Left lung (tissue), 10 donors: ENCODE data around the gene HINT2. TPM values are rescaled to one million over a fixed set of nuclear protein-coding genes. Genes with fewer than 3 reads are reported as not detected.

ENCODE experiments used
- ATAC-seq: fragments of 200-7000 bp; cut with Tn5 transposase; one replicate; pipeline ENCODE4 v1.9.1; 2020; ENCODE audit warnings: moderate library complexity
- DNase-seq, 4 donors: peaks; one replicate each; pipeline ENCODE4 v3.0.0-alpha.2; 2013 to 2020
- H3K27ac ChIP-seq, 2 donors: fragments of 200-600 bp; sonication (generic) in 1 of 2; one replicate each; pipeline versions ENCODE4 v1.5.0 to v1.8.0; 2020 to 2021
- H3K27me3 ChIP-seq, 2 donors: fragments of 200-600 bp; sonication (generic) in 1 of 2; one replicate each; pipeline versions ENCODE4 v1.5.0 to v1.8.0; 2020 to 2021
- H3K36me3 ChIP-seq, 2 donors: fragments of 200-600 bp; sonication (generic) in 1 of 2; one replicate each; pipeline versions ENCODE4 v1.5.0 to v1.8.0; 2020 to 2021
- H3K4me1 ChIP-seq, 2 donors: fragments of 200-600 bp; one replicate each; pipeline ENCODE4 v1.8.0; 2021
- H3K4me3 ChIP-seq, 2 donors: fragments of 200-600 bp; sonication (generic) in 1 of 2; one replicate each; pipeline versions ENCODE4 v1.5.0 to v1.8.0; 2020 to 2021; ENCODE audit warnings: mild to moderate bottlenecking in 1 of 2
- H3K9me3 ChIP-seq, 2 donors: fragments of 200-600 bp; sonication (generic) in 1 of 2; one replicate each; pipeline versions ENCODE4 v1.5.0 to v1.8.0; 2020 to 2021
- intact Hi-C, 2 donors: fragments of 100-400 bp; cut with DNase I; formaldehyde crosslinking; loops; one replicate each; pipeline versions ENCODE4 v1.11.2 to v1.14.2; 2022
- polyA plus RNA-seq, 6 donors: library from polyadenylated mRNA; unstranded; fragments of 120-200 nt; gene quantifications; one replicate each; pipeline ENCODE4 v1.2.1, GENCODE V29; 2013; ENCODE audit not compliant: insufficient read length in 6 of 6
- total RNA-seq, 2 donors: library from RNA; stranded (reverse); fragmentation: NEBNext Ultra II Directional; extraction: Animal tissue kit (Norgen Biotek cat#: 25700); gene quantifications; one replicate each; pipeline ENCODE4 v1.2.1, GENCODE V29; 2021
- TF ChIP-seq, protein P1 (sequence below), 2 donors: fragments of 200-600 bp; sonication (generic) in 1 of 2; IDR thresholded peaks; one replicate each; pipeline versions ENCODE4 v1.5.0 to v1.8.0; 2021; ENCODE audit warnings: antibody characterized with exemption in 2 of 2
- donor health status: DM: no; HTN: yes; CAD: no.
- donor health status: DM: no; HTN: no; CAD: no.

HINT2 gene
- total and polyA plus RNA-seq, 8 donors = 26.3 to 45.3 (median 32.9) TPM

DNA sequence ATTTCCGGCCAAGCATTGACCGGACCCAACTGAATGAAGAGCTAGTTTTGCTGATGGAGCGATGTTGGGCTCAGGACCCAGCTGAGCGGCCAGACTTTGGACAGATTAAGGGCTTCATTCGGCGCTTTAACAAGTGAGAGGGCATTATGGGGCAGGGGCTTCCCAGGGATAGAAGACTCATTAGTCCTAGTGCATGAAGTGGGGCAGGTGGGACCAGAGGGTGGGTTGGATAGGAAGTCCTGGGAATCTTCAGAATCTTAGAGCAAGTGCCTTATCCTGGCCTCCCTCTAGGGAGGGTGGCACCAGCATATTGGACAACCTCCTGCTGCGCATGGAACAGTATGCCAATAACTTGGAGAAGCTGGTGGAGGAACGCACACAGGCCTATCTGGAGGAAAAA is 8.7 kb downstream of the HINT2 start:
- no peaks in the 10 kb centered on the region for H3K27me3 ChIP-seq
- H3K9me3 ChIP-seq = no peaks in the 10 kb centered on the region
- DNase-seq (no peak), ATAC-seq (no peak)
- H3K4me1 ChIP-seq = no peaks in the 10 kb centered on the region
- no peak overlapping the region for H3K4me3 ChIP-seq
- TF ChIP-seq, protein P1, sequence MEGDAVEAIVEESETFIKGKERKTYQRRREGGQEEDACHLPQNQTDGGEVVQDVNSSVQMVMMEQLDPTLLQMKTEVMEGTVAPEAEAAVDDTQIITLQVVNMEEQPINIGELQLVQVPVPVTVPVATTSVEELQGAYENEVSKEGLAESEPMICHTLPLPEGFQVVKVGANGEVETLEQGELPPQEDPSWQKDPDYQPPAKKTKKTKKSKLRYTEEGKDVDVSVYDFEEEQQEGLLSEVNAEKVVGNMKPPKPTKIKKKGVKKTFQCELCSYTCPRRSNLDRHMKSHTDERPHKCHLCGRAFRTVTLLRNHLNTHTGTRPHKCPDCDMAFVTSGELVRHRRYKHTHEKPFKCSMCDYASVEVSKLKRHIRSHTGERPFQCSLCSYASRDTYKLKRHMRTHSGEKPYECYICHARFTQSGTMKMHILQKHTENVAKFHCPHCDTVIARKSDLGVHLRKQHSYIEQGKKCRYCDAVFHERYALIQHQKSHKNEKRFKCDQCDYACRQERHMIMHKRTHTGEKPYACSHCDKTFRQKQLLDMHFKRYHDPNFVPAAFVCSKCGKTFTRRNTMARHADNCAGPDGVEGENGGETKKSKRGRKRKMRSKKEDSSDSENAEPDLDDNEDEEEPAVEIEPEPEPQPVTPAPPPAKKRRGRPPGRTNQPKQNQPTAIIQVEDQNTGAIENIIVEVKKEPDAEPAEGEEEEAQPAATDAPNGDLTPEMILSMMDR (IDR thresholded peaks at IDR 0.05) = no peak
- no peak overlapping the region for H3K27ac ChIP-seq
- intact Hi-C loops = no loop called here
- peaks cover 0 to 42% of the 10 kb centered on the region in 2 donors for H3K36me3 ChIP-seq

DNA sequence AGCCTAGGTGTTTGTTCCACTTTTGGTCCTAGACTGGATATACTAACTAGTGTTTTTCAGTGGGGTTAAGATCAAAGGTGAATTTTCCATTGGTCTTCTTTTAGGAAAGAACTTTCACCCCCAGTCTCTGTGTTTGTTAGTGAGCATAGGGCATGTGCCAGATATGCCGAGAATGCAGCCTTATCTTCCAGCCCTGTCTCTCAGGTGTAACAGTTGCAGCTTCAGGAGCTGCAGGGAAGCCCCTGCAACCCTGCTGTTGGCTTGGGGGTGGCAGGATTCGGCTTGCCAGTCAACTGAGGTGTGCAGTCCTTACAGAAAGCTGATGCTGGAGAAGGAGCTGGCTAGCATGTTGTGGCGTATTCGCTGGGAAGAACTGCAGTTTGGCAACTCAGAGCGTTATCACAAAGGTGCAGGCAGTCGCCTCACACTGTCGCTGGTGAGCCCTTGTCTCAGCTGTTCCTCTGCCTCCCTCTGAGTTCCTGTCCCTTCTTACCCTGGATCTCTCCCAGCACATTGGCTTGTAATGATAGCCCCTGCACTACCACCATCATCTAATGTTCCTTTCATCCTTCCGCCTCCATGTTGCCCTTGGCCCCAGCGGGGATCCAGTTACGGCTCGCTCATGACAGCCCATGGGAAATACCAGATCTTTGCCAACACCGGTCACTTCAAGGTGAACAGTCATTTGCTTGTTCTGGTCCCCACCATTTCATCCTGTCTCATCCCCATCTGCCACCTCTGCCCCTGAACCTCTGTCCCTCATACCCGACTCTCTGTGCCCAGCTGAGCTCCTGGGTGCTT is 13.3 kb downstream of the HINT2 start:
- DNase-seq (no peak), ATAC-seq (no peak)
- Histone ChIP-seq H3K9me3 (no peaks in the 10 kb centered on the region), H3K36me3 (peaks cover 0 to 33% of the 10 kb centered on the region in 2 donors), H3K4me3 (no peak overlapping the region), H3K27me3 (no peaks in the 10 kb centered on the region), H3K4me1 (no peaks in the 10 kb centered on the region), H3K27ac (no peak overlapping the region)
- intact Hi-C loops = no loop called here
- TF ChIP-seq, protein P1 (IDR thresholded peaks at IDR 0.05) = no peak

DNA sequence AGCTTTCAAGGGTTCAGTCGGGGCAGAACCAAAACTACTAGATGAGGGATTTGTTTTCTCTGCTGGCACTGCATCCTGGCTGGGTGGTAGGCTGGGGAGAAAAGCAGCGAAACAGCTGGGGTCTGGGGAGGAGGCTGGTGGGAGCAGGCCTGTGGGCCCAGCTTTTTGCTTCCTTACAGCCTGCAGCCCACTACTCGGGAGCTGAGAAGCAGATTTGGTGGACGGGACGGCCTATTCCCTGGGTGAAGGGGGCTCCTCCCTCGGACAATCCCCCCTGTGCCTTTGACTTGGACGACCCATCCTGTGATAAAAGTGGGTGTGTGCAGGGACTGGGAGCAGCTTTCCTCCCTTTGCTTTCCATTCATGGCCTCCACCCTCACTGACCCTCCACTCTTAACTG is 14.3 kb downstream of the HINT2 start:
- no peak overlapping the region for H3K27ac ChIP-seq
- no peaks in the 10 kb centered on the region for H3K4me1 ChIP-seq
- H3K4me3 ChIP-seq = no peak overlapping the region
- no peaks in the 10 kb centered on the region for H3K27me3 ChIP-seq
- DNase-seq = no peak
- no peak for ATAC-seq
- H3K9me3 ChIP-seq = no peaks in the 10 kb centered on the region
- TF ChIP-seq, protein P1 (IDR thresholded peaks at IDR 0.05) = no peak
- intact Hi-C loops = no loop called here
- peaks cover 0 to 23% of the 10 kb centered on the region in 2 donors for H3K36me3 ChIP-seq

DNA sequence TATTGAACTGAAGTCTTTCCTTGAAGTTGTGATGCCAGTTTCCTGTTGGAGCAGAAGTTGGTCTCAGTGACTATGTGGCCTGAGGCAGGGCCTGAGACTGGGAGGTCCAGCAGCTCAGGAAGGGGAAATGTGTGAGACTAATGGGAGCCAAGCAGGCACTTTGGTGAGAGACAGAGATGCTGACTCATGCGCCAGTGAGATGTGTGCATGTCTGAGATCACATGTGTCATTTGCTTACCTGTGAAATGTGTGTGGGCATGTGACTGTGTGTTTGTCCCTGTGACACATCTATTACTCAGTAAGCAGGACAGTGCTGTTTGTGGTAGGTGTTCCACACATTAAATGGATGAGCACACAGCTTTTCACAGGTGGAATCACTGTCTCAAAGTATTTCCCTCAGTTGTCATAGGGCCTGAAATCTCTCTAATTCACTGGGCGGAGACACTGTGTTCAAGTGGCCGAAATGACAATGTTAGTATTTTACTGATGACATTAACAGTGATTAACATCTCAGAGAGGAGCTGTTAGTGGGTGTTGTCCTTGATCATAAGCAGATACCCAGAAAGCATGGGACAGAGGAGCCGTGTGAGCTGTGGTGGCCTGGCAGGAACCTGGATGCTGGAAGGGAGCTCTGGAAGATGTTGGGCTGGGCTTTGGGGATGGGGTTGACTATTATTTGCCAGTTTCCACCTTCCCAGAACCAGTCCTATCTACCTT is 16.0 kb downstream of the HINT2 start:
- H3K4me1 ChIP-seq = peaks cover 0 to 2% of the 10 kb centered on the region in 2 donors
- ATAC-seq = peak; percentile 23
- H3K27me3 ChIP-seq = no peaks in the 10 kb centered on the region
- no peak overlapping the region for H3K4me3 ChIP-seq
- no peak overlapping the region for H3K27ac ChIP-seq
- H3K36me3 ChIP-seq = peaks cover 0 to 19% of the 10 kb centered on the region in 2 donors
- DNase-seq = no peak
- TF ChIP-seq, protein P1 (IDR thresholded peaks at IDR 0.05) = no peak
- intact Hi-C loops = no loop called here
- H3K9me3 ChIP-seq = no peaks in the 10 kb centered on the region
